DND-41 (cell line): ENCODE results near the gene PTPRE.

ENCODE experiments used
- ATAC-seq: fragments of 200-7000 bp; cut with Tn5 transposase; 3 replicates; pipeline ENCODE4 v1.9.1; 2021; ENCODE audit warnings: low read depth; ENCODE audit not compliant: insufficient read depth
- DNase-seq: peaks from one replicate; pipeline ENCODE4 v3.0.0-alpha.2; 2020
- H2AFZ ChIP-seq: 2 replicates; pipeline ENCODE4 v1.6.0; 2012; ENCODE audit warnings: low read depth, low read length
- H3K27ac ChIP-seq: 2 replicates; pipeline ENCODE4 v1.5.1; 2012; ENCODE audit warnings: low read length, inconsistent platforms
- H3K27me3 ChIP-seq: fragments of 200-600 bp; sonication (generic); 2 replicates; pipeline ENCODE4 v1.6.0; 2012; ENCODE audit warnings: low read length, mild to moderate bottlenecking, inconsistent platforms; ENCODE audit not compliant: insufficient read depth, poor library complexity
- H3K36me3 ChIP-seq: 2 replicates; pipeline ENCODE4 v1.5.1; 2012; ENCODE audit warnings: low read length, inconsistent platforms; ENCODE audit not compliant: insufficient read depth
- H3K4me1 ChIP-seq: 2 replicates; pipeline ENCODE4 v1.5.1; 2012; ENCODE audit warnings: mild to moderate bottlenecking, low read length; ENCODE audit not compliant: insufficient read depth
- H3K4me2 ChIP-seq: 2 replicates; pipeline ENCODE4 v1.6.0; 2012; ENCODE audit warnings: mild to moderate bottlenecking, moderate library complexity, low read length, inconsistent platforms; ENCODE audit not compliant: insufficient read depth
- H3K4me3 ChIP-seq, 2 experiments: fragments of 200-600 bp in 1 of 2; shearing (Covaris generic) in 1 of 2; 2 replicates each; pipeline ENCODE4 v1.5.1; 2012 to 2016; ENCODE audit warnings: inconsistent platforms in 2 of 2, low read length in 2 of 2, mild to moderate bottlenecking in 2 of 2, low read depth in 1 of 2, moderate library complexity in 1 of 2
- H3K79me2 ChIP-seq: 2 replicates; pipeline ENCODE4 v1.6.0; 2012; ENCODE audit warnings: low read length, inconsistent platforms; ENCODE audit not compliant: insufficient read depth
- H3K9ac ChIP-seq: 2 replicates; pipeline ENCODE4 v1.6.0; 2012; ENCODE audit warnings: low read depth, mild to moderate bottlenecking, inconsistent platforms, low read length, moderate library complexity
- H3K9me3 ChIP-seq: 2 replicates; pipeline ENCODE4 v1.5.1; 2012; ENCODE audit warnings: low read length, moderate library complexity, mild to moderate bottlenecking, inconsistent platforms; ENCODE audit not compliant: insufficient read depth, severe bottlenecking
- H4K20me1 ChIP-seq: 2 replicates; pipeline ENCODE4 v1.6.0; 2012; ENCODE audit warnings: low read length; ENCODE audit not compliant: insufficient read depth
- CTCF ChIP-seq: IDR thresholded peaks from 2 replicates; pipeline ENCODE4 v1.5.1; 2012; ENCODE audit warnings: borderline replicate concordance, low read length, moderate library complexity, mild to moderate bottlenecking; ENCODE audit not compliant: poor library complexity, severe bottlenecking; ENCODE audit errors: extremely low read depth
- EZH2 ChIP-seq: IDR thresholded peaks from 3 replicates; pipeline ENCODE4 v1.6.1; 2012; ENCODE audit warnings: borderline replicate concordance, low read depth, mild to moderate bottlenecking, moderate library complexity, low read length, inconsistent platforms; ENCODE audit not compliant: severe bottlenecking

The PTPRE gene

GRCh38 chr10:128102480-128103228 lies 195.8 kb downstream of the PTPRE start:
- no peak overlapping the region for H3K4me2 ChIP-seq
- H3K27ac ChIP-seq: no peak overlapping the region
- H2AFZ ChIP-seq: no peak overlapping the region
- H3K27me3 ChIP-seq: no peaks in the 10 kb centered on the region
- H3K79me2 ChIP-seq: peaks cover 54% of the 10 kb centered on the region
- H4K20me1 ChIP-seq: peaks cover 78% of the 10 kb centered on the region
- peaks cover 11% of the 10 kb centered on the region for H3K4me1 ChIP-seq
- H3K36me3 ChIP-seq: peaks cover 100% of the 10 kb centered on the region
- H3K9me3 ChIP-seq: no peaks in the 10 kb centered on the region
- DNase-seq (no peak), ATAC-seq (no peak)
- H3K9ac ChIP-seq: no peak overlapping the region
- H3K4me3 ChIP-seq: no peak overlapping the region
- TF ChIP-seq CTCF (no peak), EZH2 (no peak)

GRCh38 chr10:128103229-128103714 lies 196.4 kb downstream of the PTPRE start:
- Histone ChIP-seq H3K4me1 (peaks cover 5% of the 10 kb centered on the region), H3K4me2 (no peak overlapping the region), H2AFZ (no peak overlapping the region), H3K27ac (no peak overlapping the region), H3K79me2 (peaks cover 54% of the 10 kb centered on the region), H3K27me3 (no peaks in the 10 kb centered on the region), H4K20me1 (peaks cover 78% of the 10 kb centered on the region), H3K9me3 (no peaks in the 10 kb centered on the region), H3K4me3 (no peak overlapping the region), H3K9ac (no peak overlapping the region), H3K36me3 (peaks cover 100% of the 10 kb centered on the region)
- TF ChIP-seq CTCF: no peak
- no peak for TF ChIP-seq EZH2
- 0 out of 3 replicates have a peak, but pooled peaks have one; percentile 20 for ATAC-seq
- DNase-seq: no peak

- no peak overlapping the region for H3K4me3 ChIP-seq
- H4K20me1 ChIP-seq: peaks cover 78% of the 10 kb centered on the region
- no peaks in the 10 kb centered on the region; the same call in 1 of the 2 replicates for H3K4me1 ChIP-seq
- H3K27ac ChIP-seq: no peak overlapping the region
- no peak overlapping the region for H3K4me2 ChIP-seq
- H3K79me2 ChIP-seq: peaks cover 66% of the 10 kb centered on the region
- H3K27me3 ChIP-seq: no peaks in the 10 kb centered on the region
- no peak overlapping the region for H2AFZ ChIP-seq
- H3K9me3 ChIP-seq: no peaks in the 10 kb centered on the region
- H3K9ac ChIP-seq: no peak overlapping the region
- DNase-seq (no peak), ATAC-seq (no peak)
- peaks cover 100% of the 10 kb centered on the region for H3K36me3 ChIP-seq
- TF ChIP-seq EZH2 (no peak), CTCF (no peak)
These were observed 198.5 kb downstream of the PTPRE start for GRCh38 chr10:128105383-128105782.
